GM18511 (cell line): Measurements from ENCODE around the gene PHKB.
"Not testable (repeated sequence)": the region's sequence is repeated elsewhere in the genome, so short reads cannot be mapped to it uniquely, and the experiment has no call there.

Experiments
- ATAC-seq: cut with Tn5 transposase; IDR thresholded peaks from one replicate; pipeline ENCODE4 v1.9.1; 2021; ENCODE audit warnings: mild to moderate bottlenecking, moderate library complexity; ENCODE audit not compliant: unreplicated experiment

Gene PHKB

GRCh38 chr16:47469227-47469626, 8.1 kb downstream of the PHKB start:
- ATAC-seq: no peak

- no peak for ATAC-seq
Observed at GRCh38 chr16:47470211-47470610, 9.1 kb downstream of the PHKB start.

GRCh38 chr16:47470810-47471209, 9.7 kb downstream of the PHKB start:
- no peak for ATAC-seq

DNA sequence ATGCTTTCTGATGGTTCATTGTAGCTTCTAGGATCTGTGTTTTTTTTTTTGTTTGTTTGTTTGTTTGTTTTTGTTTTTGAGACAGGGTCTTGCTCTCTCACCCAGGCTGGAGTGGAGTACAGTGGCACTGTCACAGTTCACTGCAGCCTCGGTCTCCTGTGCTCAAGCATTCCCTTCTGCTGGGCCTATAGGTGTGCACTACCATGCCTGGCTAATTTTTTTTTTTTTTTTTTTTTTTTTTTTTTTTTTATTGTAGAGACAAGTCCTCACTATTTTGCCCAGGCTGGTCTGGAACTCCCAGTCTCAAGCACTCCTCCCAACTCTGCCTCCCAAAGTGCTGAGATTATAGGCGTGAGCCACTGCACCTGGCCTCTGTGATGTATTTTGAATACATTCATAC, 11.9 kb downstream of the PHKB start:
- not testable (repeated sequence) for ATAC-seq

- no peak for ATAC-seq
Observed at GRCh38 chr16:47473792-47474191, 12.7 kb downstream of the PHKB start.

- no peak for ATAC-seq
Observed at GRCh38 chr16:47475786-47476185, 14.7 kb downstream of the PHKB start.

- no peak for ATAC-seq
Observed at GRCh38 chr16:47476654-47477345, 15.7 kb downstream of the PHKB start.

DNA sequence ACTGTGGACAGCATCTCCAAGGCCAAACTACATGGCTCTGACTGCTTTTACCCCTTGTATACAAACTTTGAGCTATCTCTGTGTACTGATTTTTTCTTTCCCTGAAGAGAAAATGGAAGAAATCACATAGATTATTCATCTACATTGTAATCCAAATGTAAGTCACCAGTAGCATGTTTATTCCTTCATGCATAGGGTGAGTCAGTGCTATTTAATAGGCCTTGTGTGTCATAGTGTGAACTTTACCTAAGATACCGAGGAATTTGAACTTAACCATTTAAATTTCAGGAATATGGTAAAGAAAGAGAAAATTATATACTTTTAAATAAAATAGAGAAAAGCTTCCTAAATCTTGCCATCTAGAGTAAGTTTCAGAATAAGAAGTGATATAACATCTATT, 16.5 kb downstream of the PHKB start:
- ATAC-seq: no peak

DNA sequence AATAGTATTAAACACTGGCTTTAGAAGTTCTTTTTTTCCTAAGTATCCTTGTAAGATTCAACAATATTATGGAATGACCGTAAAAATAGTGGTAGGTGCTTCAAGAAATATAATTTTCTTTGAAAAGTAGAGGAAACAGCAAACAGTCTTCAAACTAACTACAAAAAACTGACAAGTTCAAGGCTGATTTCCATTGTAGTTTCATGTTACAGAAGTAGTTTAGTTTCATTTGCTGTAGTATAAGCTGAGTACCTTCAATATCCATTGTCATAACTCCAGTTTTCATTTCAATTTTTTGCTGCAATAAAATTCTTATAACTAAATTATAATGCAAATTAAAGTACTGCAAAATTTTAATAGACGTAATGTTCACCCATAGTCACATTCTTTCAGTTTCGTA, 19.3 kb downstream of the PHKB start:
- ATAC-seq: no peak

DNA sequence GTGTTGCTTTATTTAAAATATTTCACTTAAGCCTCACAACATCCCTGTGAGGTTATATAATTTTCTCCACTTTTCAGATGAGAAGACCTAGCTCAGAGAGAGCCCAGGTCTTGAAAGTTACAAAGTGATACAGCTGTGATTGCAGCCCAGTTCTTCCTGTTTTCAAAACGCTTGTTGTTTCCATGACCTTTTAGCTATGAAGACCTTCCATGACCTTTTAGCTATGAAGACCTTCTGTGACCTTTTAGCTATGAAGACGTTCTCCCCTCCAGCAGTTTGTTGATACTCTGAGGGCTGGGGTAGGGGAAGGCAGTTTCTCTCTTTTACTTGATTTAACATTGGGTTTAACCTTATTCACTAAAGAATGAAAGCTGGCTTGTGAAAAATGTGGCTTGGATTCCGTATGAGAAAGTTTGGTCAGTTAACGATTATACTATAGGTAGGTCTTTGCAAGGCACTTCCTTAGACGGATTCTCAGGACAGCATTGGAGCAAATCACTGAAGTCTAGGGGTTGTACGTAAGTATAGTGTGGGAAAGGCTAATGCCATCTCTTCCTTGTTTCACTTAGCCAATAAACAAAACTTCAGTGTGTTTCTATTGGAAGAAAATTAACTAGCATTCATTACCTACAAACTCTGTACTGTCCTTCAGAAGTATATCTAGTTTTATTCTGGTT, 20.7 kb downstream of the PHKB start:
- ATAC-seq: peak; percentile 50

- no peak for ATAC-seq
Observed at GRCh38 chr16:47483616-47484015, 22.5 kb downstream of the PHKB start.

DNA sequence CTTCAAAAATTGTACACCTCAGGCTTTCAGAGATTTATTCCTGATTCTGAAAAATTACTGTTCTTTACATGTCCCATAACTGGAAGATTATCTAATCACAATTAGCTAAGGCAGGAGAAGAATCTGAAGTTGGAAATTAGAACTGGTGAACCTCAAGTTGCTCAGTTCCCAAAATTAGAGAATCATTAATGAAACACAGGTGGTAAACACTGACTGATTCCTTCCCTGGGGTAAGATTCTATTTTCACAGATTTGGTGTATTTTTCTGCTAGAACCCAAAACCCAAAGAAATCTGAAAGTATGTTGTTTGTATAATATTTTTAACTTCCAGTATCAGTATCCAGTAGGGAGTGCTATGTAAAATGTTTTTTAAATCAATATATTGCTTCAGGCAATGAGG, 25.7 kb downstream of the PHKB start:
- ATAC-seq: peak; percentile 77

DNA sequence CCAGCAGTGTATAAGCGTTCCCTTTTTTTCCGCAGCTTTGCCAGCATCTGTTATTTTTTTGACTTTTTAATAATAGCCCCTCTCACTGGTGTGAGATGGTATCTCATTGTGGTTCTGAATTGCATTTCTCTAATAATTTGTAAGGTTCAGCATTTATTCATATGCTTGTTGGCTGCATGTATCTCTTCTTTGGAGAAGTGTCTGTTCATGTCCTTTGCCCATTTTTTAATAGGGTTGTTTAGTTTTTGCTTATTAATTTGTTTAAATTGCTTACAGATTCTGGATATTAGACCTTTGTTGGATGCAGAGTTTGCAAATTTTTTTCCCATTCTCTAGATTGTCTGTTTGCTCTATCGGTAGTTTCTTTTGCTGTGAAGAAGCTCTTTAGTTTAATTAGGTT, 26.9 kb downstream of the PHKB start:
- ATAC-seq: no peak

DNA sequence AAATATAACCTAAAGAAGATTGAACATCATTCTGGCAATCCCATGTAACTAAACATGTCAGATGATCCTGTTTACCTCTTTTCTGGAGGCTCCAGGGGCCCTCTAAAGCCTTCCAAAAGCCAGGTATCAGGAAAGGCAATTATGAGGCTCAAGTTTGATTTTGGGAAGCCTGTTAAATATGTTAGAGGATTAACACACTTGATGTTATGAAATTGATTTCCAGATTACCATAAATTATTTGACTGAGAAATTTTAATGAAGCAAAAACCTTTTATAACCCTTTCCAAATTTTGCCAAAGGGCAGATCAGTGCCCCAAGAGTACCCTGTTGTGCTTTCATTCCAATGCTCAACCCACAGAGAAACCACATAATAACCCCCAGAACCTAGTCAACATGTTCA, 29.3 kb downstream of the PHKB start:
- ATAC-seq: no peak

- ATAC-seq: no peak
Observed at GRCh38 chr16:47492036-47492427, 30.9 kb downstream of the PHKB start.

DNA sequence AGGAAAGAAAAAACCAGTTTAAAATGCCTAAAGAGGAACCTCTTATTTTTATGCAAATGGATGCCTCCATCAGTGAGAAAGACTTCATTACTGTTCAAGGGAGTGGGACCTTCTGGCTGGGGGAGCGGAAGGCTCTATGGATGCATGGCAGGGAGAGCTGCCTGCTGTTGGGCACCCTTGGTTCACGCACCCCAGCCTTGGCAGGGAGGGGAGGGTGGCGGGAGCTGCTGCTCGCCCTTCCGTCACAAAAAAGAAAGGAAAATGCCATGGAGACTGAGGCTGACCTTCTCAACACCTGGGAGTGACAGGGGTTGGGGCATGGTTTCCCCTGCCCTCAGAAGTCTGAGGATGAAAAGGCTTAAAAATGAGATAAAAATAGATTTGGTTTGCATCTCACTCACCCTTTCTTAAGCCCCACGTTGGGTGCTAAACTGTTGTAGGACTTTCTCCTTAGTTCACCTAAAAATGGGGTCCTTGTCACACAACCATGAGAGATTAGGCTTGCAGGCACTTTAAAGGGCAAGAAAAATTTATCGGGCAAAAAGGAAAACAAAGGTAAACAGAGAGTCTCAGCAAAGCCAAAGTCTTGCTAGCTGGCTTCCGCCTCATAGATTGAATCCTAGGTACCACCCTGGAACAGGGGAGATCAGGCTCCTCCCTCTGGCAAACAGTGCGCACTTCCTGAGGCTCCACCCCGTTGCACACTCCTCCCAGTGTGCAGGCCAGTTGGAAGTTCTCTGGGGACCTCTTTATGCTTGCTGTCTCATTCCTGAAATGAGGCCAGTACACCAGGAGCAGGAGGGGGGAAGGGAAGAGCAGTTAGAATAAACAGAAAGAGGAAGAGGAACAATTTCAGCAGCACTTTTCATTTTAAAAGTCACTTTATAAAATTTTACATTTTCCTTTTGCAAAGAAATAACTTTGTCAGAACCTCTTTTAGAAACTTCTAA, 31.6 kb downstream of the PHKB start:
- peak; percentile 86 for ATAC-seq

DNA sequence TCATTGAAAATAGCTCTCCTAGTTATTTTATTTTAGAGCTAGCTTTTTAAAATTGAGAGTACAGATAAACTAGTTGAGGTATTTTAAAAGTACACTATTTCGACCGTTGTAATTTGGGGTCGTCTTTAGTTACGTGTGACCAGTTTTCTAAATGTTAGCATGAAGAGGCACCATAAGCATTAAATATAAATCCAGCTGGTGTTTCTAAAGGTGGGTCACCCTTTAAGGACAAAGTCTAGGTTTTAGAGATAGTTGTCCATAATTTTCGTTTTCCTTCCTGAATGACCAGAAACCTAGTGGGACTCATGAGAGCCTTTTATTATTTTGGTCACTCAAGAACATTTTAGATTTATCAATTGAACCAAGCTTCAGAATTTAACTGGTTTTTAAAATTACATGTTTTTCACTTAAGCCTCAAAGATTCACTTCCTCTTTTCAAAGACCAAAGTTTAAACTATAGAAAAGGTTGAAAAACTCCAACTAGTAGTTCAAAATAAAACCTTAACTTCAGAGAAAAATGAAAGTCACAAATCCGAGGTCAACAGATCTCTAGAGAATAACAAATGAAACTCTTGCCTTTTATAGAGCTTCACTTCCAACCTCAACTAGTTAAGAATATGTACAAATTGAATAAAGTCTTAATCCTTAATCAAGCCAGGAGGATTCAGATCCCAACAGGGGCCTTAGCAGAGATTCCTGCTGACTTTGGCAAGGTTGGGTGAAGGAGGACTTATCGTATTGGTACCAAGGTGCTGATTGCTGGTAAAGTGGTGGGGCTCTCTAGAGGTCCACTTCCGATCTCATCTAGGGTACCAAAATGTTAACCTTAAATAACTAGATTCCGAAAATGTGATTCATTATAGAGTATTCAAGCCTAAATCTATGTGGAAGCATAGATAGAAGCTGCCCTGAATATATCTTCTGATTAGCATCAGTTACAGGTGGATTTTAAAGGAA, 32.5 kb downstream of the PHKB start:
- peak; percentile 60 for ATAC-seq

DNA sequence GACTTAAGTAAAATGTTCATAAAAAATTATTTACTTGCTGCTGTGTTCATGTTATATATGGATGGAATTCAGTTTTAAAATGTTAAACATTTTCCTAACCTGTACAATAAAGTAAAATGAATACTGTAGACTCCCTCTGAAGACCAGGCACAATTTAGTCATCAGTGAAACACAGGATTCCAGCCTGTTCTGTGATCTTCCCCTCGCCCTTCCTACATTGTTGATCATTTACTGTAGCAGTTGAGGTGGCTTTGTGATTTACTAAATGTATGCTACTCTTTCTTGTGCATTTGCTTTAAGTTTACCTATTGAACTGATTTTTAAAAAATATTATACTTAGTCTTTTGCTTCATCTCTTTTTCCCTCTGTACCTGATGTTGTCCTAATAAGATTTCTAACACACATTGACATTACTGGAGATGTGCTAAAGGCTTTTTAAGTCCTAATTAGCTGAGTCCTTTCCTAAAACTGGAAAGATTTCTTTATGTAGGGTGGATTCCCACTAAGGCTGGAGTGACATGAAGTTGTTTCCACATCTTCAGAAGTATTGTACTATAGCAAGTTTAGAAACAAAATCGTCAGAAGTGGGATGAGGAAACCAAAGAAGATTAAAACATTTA, 38.1 kb downstream of the PHKB start:
- ATAC-seq: no peak

DNA sequence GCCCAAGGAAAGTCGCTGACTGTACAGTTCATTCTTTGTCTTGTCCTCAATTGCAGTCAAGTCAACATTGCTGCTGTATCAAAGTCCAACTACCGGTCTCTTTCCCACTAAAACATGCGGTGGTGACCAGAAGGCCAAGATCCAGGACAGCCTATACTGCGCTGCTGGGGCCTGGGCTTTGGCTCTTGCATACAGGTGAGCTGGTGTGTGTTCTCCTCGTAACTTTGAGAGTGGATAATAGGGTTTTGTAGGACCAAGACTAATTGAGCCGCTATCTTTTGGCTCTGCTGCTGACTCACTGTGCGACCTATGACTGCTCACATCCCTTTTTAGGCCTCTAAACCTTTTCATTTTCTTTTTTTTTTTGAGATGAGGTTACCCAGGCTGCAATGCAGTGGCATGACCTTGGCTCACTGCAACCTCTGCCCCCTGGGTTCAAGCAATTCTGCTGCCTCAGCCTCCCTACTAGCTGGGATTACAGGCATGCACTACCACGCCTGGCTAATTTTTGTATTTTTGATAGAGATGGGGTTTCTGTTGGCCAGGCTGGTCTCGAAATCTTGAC, 38.7 kb downstream of the PHKB start:
- no peak for ATAC-seq

DNA sequence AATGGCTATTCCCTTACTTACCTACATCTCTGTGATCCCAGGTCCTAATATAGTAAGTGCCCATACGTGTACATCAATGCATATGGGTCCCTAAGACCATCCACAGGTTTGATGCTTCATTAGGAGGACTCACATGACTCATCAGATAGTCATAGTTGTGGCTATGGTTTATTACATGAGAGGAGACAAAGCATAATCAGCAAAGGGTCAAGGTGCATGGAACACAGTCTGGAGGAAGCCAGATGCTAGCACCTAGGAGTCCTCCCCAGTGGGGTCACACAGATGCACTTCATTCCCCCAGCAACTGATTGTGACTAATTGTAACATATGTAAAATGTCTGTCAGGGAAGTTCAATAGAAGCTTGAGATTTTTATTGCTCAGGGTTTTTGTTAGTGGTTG, 42.8 kb downstream of the PHKB start:
- ATAC-seq: no peak
